ENCODE measurements around the gene NMNAT2. TPM values are rescaled to one million over a fixed set of nuclear protein-coding genes. Genes with fewer than 3 reads are reported as not detected.

The NMNAT2 gene
- total RNA-seq, 1 experiment from 2014 or later: 11.4 TPM

DNA sequence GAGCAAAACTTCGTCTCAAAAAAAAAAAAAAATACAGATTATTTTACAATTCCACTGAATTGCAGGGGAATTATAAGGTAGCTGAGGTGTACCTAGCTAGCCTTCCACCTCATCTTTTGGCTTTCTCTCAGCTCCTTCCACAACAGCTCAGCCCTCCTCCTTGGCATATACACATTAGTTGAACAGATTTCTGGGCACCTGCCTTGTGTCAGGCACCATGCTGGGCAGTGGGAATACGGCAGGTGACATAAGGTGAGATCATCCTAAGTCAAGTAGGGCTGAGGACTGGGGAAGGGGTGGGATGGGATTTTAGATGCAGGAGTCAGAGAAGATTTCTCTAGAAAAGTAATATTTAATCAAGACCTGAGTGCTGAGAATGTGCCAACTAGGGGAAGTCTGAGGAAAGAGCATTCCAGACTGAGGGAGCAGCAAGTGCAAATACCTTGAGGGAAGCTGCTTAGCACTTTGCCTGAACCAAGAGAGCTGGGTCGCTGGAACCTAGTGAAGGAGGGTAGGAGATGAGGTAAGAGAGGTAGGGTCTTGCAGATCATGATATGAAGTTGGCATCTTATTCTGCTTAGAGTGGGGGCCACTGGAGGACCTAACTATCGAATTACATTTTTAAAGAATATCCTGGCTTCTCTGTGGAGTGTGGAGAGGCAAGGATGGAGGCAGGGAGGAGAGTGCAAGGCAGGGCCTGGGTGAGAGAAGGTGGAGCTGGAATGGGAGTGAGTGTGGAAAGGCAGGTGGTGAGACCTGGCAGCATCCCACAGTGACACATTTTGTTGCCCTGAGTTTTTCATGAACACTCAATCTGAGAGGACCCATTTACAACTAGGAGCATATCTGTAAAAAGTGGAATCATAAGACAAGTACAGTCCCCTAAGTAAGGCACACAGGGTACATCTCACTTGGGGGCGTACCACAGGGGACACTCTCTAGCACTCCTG is 203.9 kb downstream of the NMNAT2 start:
- Histone ChIP-seq H3K9ac (ENCODE audit: extremely low read depth, insufficient read length, low read length) (no peak overlapping the region), H2BK5ac (ENCODE audit: insufficient read length, low read length) (no peak overlapping the region), H3K27me3 (ENCODE audit: insufficient read depth, low read length) (no peaks in the 10 kb centered on the region), H2BK120ac (ENCODE audit: low read depth, low read length, poor library complexity, severe bottlenecking) (no peak overlapping the region), H3K4me2 (ENCODE audit: insufficient read depth, insufficient read length, low read length) (no peak overlapping the region), H2AFZ (ENCODE audit: low read length) (no peak overlapping the region), H3K56ac (ENCODE audit: insufficient read length, low read depth, low read length) (no peak overlapping the region), H4K8ac (replicated peaks; ENCODE audit: insufficient read length, low read depth, low read length) (no peak overlapping the region), H2BK20ac (ENCODE audit: low read depth, low read length, poor library complexity, severe bottlenecking) (no peak overlapping the region), H3K79me1 (ENCODE audit: insufficient read depth, low read depth, low read length, poor library complexity, severe bottlenecking) (no peaks in the 10 kb centered on the region), H3T11ph (ENCODE audit: low read length) (no peak overlapping the region), H4K20me1 (ENCODE audit: control insufficient read depth, insufficient read depth, insufficient read length) (no peaks in the 10 kb centered on the region), H3K9me3 (ENCODE audit: control insufficient read depth, low read depth, low read length) (no peaks in the 10 kb centered on the region), H3K4ac (ENCODE audit: low read depth, low read length) (no peak overlapping the region), H3K79me2 (ENCODE audit: insufficient read depth, low read length) (no peaks in the 10 kb centered on the region), H3K27ac (ENCODE audit: insufficient read length, low read depth, low read length) (no peak overlapping the region), H2BK12ac (ENCODE audit: insufficient read length, low read depth, low read length) (no peak overlapping the region), H2BK15ac (ENCODE audit: low read depth, low read length) (no peak overlapping the region), H3K14ac (ENCODE audit: insufficient read depth, low read length) (no peak overlapping the region), H4K91ac (ENCODE audit: insufficient read length, low read depth, low read length) (no peak overlapping the region), H4K5ac (ENCODE audit: insufficient read length, low read depth, low read length) (no peak overlapping the region), H3K4me1 (ENCODE audit: insufficient read depth, low read length) (peaks cover 4% of the 10 kb centered on the region; the same call in 1 of the 2 replicates), H3K23me2 (ENCODE audit: insufficient read length, low read depth, low read length, poor library complexity, severe bottlenecking) (no peaks in the 10 kb centered on the region), H2AK5ac (ENCODE audit: insufficient read length, low read length) (no peak overlapping the region), H3K18ac (ENCODE audit: insufficient read length, low read depth, low read length) (no peak overlapping the region), H3K23ac (ENCODE audit: insufficient read length, low read depth, low read length) (no peak overlapping the region)
- no peaks in the 10 kb centered on the region for H3K9me3 Mint-ChIP-seq
- no peak overlapping the region; a peak in 1 of 7 replicates for H3K27ac Mint-ChIP-seq
- peaks cover 20 to 21% of the 10 kb centered on the region in 2 experiments for H3K4me1 Mint-ChIP-seq
- no peaks in the 10 kb centered on the region for H3K36me3 Mint-ChIP-seq (ENCODE audit: insufficient read depth in 1 of 3, low read depth in 3 of 3)
- H3K4me3 Mint-ChIP-seq: no peak overlapping the region
- WGBS (ENCODE audit: extremely low coverage, insufficient read length, low lambda C conversion rate): no CpG with 5 or more reads among the region's 5 CpGs
- no peaks in the 10 kb centered on the region for H3K27me3 Mint-ChIP-seq (ENCODE audit: low read depth)
- no peak for DNase-seq
- TF ChIP-seq, protein P1, sequence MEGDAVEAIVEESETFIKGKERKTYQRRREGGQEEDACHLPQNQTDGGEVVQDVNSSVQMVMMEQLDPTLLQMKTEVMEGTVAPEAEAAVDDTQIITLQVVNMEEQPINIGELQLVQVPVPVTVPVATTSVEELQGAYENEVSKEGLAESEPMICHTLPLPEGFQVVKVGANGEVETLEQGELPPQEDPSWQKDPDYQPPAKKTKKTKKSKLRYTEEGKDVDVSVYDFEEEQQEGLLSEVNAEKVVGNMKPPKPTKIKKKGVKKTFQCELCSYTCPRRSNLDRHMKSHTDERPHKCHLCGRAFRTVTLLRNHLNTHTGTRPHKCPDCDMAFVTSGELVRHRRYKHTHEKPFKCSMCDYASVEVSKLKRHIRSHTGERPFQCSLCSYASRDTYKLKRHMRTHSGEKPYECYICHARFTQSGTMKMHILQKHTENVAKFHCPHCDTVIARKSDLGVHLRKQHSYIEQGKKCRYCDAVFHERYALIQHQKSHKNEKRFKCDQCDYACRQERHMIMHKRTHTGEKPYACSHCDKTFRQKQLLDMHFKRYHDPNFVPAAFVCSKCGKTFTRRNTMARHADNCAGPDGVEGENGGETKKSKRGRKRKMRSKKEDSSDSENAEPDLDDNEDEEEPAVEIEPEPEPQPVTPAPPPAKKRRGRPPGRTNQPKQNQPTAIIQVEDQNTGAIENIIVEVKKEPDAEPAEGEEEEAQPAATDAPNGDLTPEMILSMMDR (conservative IDR thresholded peaks at IDR 0.05): no peak
